Gastroesophageal sphincter (tissue), 4 donors: ENCODE data around the gene MICAL3. TPM values are rescaled to one million over a fixed set of nuclear protein-coding genes. Genes with fewer than 3 reads are reported as not detected.

Experiments
- ATAC-seq: fragments of 150-250 bp; one replicate; pipeline ENCODE4 v1.9.1; 2016; ENCODE audit warnings: mild to moderate bottlenecking, moderate library complexity
- H3K27ac ChIP-seq, 4 donors: fragments of 200-600 bp; sonication (generic) in 3 of 4; 1 replicate in 3 of 4; 2 replicates in 1 of 4; pipeline ENCODE4 v1.5.1; 2016 to 2019
- H3K27me3 ChIP-seq: fragments of 200-600 bp; sonication (generic); one replicate; pipeline ENCODE4 v1.5.1; 2019
- H3K36me3 ChIP-seq, 2 donors: fragments of 200-600 bp; sonication (generic); one replicate each; pipeline ENCODE4 v1.5.1; 2019; ENCODE audit warnings: control low read depth in 1 of 2
- H3K4me1 ChIP-seq, 3 donors: fragments of 200-600 bp; sonication (generic); 1 replicate in 2 of 3; 2 replicates in 1 of 3; pipeline ENCODE4 v1.5.1; 2016 to 2019; ENCODE audit warnings: control low read depth in 2 of 3
- H3K4me3 ChIP-seq, 2 donors: fragments of 200-600 bp; sonication (generic); one replicate each; pipeline ENCODE4 v1.5.1; 2019; ENCODE audit warnings: mild to moderate bottlenecking in 1 of 2, moderate library complexity in 1 of 2
- H3K9me3 ChIP-seq, 3 donors: fragments of 200-600 bp; sonication (generic); one replicate each; pipeline ENCODE4 v1.5.1; 2017 to 2019; ENCODE audit warnings: control low read depth in 2 of 3
- EP300 ChIP-seq: sonication (generic); formaldehyde crosslinking; IDR thresholded peaks from one replicate; pipeline ENCODE4 v1.6.1; 2017; ENCODE audit warnings: antibody characterized with exemption, mild to moderate bottlenecking
- POLR2A ChIP-seq, 2 donors: fragments of 450-650 bp; IDR thresholded peaks; one replicate each; pipeline ENCODE4 v1.6.1; 2017; ENCODE audit warnings: antibody characterized with exemption in 2 of 2, mild to moderate bottlenecking in 2 of 2, moderate library complexity in 1 of 2
- POLR2AphosphoS5 ChIP-seq: sonication (generic); formaldehyde crosslinking; IDR thresholded peaks from one replicate; pipeline ENCODE4 v1.6.1; 2017; ENCODE audit warnings: antibody characterized with exemption
- WGBS, 2 donors: methylation state at CpG; one replicate each; pipeline ENCODE4 v1.1.5; 2018; ENCODE audit warnings: low coverage in 1 of 2; 5-methylcytosine and 5-hydroxymethylcytosine counted together
- total RNA-seq, 4 donors: library from RNA; depleted of rRNA; stranded (reverse); fragments of >200 nt; gene quantifications; one replicate each; pipeline ENCODE4 v1.1.0, GENCODE V29; 2016
- TF ChIP-seq, protein P1 (sequence below), 4 experiments: fragments of 200-600 bp in 2 of 4; fragments of 450-650 bp in 2 of 4; sonication (generic) in 1 of 4; IDR thresholded peaks; one replicate each; pipeline ENCODE4 v1.5.1; 2017 to 2019; ENCODE audit warnings: antibody characterized with exemption in 4 of 4, mild to moderate bottlenecking in 2 of 4, moderate library complexity in 2 of 4

MICAL3 gene
- total RNA-seq, 4 donors from 2014 or later, result 37.3 to 120 (median 51.5) TPM

GRCh38 chr22:17828502-17829080 is 195.8 kb downstream of the MICAL3 start:
- peaks cover 0 to 68% of the 10 kb centered on the region in 2 donors for H3K36me3 ChIP-seq
- no peaks in the 10 kb centered on the region for H3K27me3 ChIP-seq
- no peak for ATAC-seq
- WGBS, 2 donors, result 80 to 83% methylated on average over 1 to 2 of the region's 6 CpGs
- peak overlapping the region in 1 of 4 donors; percentile 20 for H3K27ac ChIP-seq
- H3K9me3 ChIP-seq, result no peaks in the 10 kb centered on the region
- H3K4me3 ChIP-seq, result no peak overlapping the region
- TF ChIP-seq POLR2A (IDR thresholded peaks at IDR 0.05) (no peak), POLR2AphosphoS5 (no peak)
- TF ChIP-seq, protein P1, sequence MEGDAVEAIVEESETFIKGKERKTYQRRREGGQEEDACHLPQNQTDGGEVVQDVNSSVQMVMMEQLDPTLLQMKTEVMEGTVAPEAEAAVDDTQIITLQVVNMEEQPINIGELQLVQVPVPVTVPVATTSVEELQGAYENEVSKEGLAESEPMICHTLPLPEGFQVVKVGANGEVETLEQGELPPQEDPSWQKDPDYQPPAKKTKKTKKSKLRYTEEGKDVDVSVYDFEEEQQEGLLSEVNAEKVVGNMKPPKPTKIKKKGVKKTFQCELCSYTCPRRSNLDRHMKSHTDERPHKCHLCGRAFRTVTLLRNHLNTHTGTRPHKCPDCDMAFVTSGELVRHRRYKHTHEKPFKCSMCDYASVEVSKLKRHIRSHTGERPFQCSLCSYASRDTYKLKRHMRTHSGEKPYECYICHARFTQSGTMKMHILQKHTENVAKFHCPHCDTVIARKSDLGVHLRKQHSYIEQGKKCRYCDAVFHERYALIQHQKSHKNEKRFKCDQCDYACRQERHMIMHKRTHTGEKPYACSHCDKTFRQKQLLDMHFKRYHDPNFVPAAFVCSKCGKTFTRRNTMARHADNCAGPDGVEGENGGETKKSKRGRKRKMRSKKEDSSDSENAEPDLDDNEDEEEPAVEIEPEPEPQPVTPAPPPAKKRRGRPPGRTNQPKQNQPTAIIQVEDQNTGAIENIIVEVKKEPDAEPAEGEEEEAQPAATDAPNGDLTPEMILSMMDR (IDR thresholded peaks at IDR 0.05), result no peak
- H3K4me1 ChIP-seq, result peaks cover 0 to 42% (median 28%) of the 10 kb centered on the region in 3 donors

DNA sequence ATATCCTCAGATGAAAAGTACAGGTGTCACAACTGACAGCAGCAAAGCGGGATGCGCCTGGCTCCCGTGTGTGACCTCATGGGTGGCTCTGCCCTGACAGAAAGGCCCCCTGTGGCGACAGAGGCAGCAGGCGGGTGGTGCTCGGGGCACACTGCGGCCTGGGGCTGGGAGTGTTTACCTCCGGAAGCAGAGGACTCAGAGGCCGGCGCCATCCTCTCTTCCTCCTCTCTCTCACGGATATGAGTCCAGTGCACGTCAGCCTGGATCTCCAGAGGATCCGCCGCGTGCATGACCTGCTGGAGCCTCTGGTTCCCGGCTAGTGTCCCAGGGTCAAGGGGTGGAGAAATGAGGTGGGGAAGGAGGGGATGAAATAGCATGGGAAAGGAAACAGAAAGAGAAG is 196.9 kb downstream of the MICAL3 start:
- Histone ChIP-seq H3K27me3 (no peaks in the 10 kb centered on the region), H3K4me3 (no peak overlapping the region), H3K27ac (no peak overlapping the region), H3K4me1 (peaks cover 0 to 31% (median 26%) of the 10 kb centered on the region in 3 donors), H3K36me3 (peaks cover 0 to 67% of the 10 kb centered on the region in 2 donors), H3K9me3 (no peaks in the 10 kb centered on the region)
- TF ChIP-seq POLR2AphosphoS5 (no peak), POLR2A (IDR thresholded peaks at IDR 0.05) (no peak), EP300 (no peak)
- TF ChIP-seq, protein P1 (IDR thresholded peaks at IDR 0.05), result no peak
- WGBS, 2 donors, result 73 to 74% methylated on average over 4 to 9 of the region's 16 CpGs
- ATAC-seq, result no peak

DNA sequence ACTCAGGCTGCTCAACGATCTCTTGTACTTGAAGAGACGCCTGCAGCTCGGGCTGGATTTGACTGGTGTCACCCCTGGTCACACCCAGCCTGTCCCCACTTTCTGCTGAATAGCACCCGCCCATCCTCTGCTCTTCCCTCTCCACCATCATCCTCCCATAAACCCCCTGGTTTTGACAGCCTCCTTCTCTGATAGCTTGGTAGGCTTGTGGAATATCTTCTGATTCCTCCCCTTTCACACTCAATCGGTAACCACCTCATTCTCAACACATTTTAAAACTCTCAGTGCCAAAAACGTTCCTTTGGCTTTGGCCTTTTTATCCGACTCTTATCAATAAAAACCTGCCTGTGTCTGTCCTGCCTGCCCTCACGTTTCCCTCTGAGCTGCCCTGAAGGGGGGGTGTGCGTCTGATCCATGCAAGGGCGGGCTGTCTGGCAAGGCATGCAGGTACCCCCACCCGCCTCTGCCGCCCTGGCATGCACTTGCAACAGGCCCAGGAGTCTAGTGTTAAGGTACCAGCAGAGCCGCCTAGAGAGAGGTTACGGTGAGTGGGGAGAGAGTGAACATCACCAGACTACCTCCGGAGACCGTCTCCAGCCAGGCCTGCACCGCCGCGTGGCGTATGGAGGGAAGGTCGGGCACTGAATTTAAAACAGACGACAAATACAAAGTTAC is 198.3 kb downstream of the MICAL3 start:
- peaks cover 0 to 17% (median 14%) of the 10 kb centered on the region in 3 donors for H3K4me1 ChIP-seq
- H3K36me3 ChIP-seq, result peaks cover 0 to 82% of the 10 kb centered on the region in 2 donors
- WGBS, 2 donors, result 77 to 83% methylated on average over 4 to 8 of the region's 22 CpGs
- no peaks in the 10 kb centered on the region for H3K9me3 ChIP-seq
- no peaks in the 10 kb centered on the region for H3K27me3 ChIP-seq
- no peak overlapping the region for H3K4me3 ChIP-seq
- no peak for ATAC-seq
- TF ChIP-seq EP300, result no peak
- no peak for TF ChIP-seq POLR2AphosphoS5
- TF ChIP-seq, protein P1 (IDR thresholded peaks at IDR 0.05), result no peak
- TF ChIP-seq POLR2A (IDR thresholded peaks at IDR 0.05), result no peak
- H3K27ac ChIP-seq, result no peak overlapping the region

DNA sequence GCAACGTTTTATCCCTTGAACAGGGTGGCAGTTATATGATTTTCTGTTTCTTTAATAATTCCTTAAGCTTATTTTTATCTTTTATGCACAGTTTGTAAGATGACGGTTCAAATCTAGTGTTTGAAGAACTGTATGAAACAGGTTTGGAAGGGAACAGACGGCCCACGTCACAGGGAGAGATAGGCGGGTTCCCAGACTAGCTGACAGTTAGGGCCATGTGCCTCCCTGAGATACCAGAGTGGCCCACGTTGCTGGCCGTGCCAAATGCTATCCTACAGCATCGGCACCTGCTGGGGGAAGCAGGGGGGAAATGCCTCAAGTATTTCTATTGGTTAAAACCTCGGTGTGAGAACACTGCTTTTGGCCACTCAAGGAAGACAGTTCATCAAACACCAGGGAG is 199.9 kb downstream of the MICAL3 start:
- H3K27ac ChIP-seq, result no peak overlapping the region
- TF ChIP-seq EP300 (no peak), POLR2AphosphoS5 (no peak), POLR2A (IDR thresholded peaks at IDR 0.05) (no peak)
- TF ChIP-seq, protein P1 (IDR thresholded peaks at IDR 0.05), result no peak
- WGBS, 2 donors, result 64 to 69% methylated on average over 8 to 9 of the region's 9 CpGs
- H3K9me3 ChIP-seq, result no peaks in the 10 kb centered on the region
- H3K27me3 ChIP-seq, result no peaks in the 10 kb centered on the region
- no peak overlapping the region for H3K4me3 ChIP-seq
- H3K4me1 ChIP-seq, result peaks cover 0 to 1% (median 0%) of the 10 kb centered on the region in 3 donors
- no peak for ATAC-seq
- H3K36me3 ChIP-seq, result peaks cover 0 to 90% of the 10 kb centered on the region in 2 donors

DNA sequence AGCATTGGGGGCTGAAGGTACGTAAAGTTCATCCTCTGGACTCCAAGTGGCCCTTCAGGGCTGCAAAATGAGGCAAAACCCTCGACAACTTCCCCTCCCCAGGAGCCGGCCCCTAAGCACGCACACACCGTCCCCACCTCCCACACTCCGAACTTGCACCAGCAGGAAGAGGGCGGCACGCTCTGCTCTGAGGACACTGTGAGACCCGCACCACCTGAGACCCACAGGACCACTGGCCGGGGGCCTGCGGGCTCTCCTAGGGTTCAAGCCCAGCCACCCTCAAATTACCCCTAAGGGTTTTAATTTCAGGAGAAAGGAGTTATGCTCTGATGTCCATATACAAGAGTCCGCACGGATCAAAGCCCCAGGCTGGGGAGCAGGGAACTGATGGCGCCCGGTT is 200.4 kb downstream of the MICAL3 start:
- WGBS, 2 donors, result 70 to 89% methylated on average over 2 to 6 of the region's 15 CpGs
- Histone ChIP-seq H3K4me1 (no peaks in the 10 kb centered on the region), H3K9me3 (no peaks in the 10 kb centered on the region), H3K27ac (no peak overlapping the region), H3K36me3 (peaks cover 0 to 90% of the 10 kb centered on the region in 2 donors), H3K4me3 (no peak overlapping the region), H3K27me3 (no peaks in the 10 kb centered on the region)
- TF ChIP-seq, protein P1 (IDR thresholded peaks at IDR 0.05), result no peak
- TF ChIP-seq EP300, result no peak
- no peak for TF ChIP-seq POLR2A (IDR thresholded peaks at IDR 0.05)
- no peak for TF ChIP-seq POLR2AphosphoS5
- ATAC-seq, result no peak
